ENCODE data around the gene ICA1. TPM values are rescaled to one million over a fixed set of nuclear protein-coding genes. Genes with fewer than 3 reads are reported as not detected.

The ICA1 gene
- polyA plus RNA-seq, 4 donors, result 32.1 to 65.5 (median 45.7) TPM

Other genes starting within 250 kb of the ICA1 start
- gene NXPH1, start 171.4 kb upstream of the ICA1 start, polyA plus RNA-seq, result under 1 TPM in 1 of 4 donors, not detected in 3; 0.19 TPM